ENCODE data around the gene SLC39A11.

GRCh38 chr17:73031472-73031871 lies 61.0 kb downstream of the SLC39A11 start:
- TF ChIP-seq CTCF (IDR thresholded peaks at IDR 0.05; ENCODE audit: low read length), result no peak
- no peak for TF ChIP-seq EZH2 (optimal IDR thresholded peaks at IDR 0.05; ENCODE audit: low read depth, low read length)
- TF ChIP-seq EZH2phosphoT487 (IDR thresholded peaks at IDR 0.05; ENCODE audit: low read length), result no peak

Data from MM.1S (cell line).